Endodermal cell (in vitro differentiated cells): ENCODE results near the gene ZNF200. TPM values are rescaled to one million over a fixed set of nuclear protein-coding genes. Genes with fewer than 3 reads are reported as not detected.
A peak's percentile ranks its signal among the peaks of the same experiment; 100 is the strongest.

Experiments
- DNase-seq: peaks from one replicate; pipeline ENCODE4 v3.0.0-alpha.2; 2017
- H3K27ac ChIP-seq: 2 replicates; pipeline ENCODE4 v1.5.1; 2013; ENCODE audit warnings: mild to moderate bottlenecking, low read depth, low read length, moderate library complexity
- H3K27me3 ChIP-seq: 2 replicates; pipeline ENCODE4 v1.6.1; 2013; ENCODE audit warnings: mild to moderate bottlenecking, low read length, moderate library complexity; ENCODE audit not compliant: insufficient read depth, control insufficient read depth, poor library complexity, severe bottlenecking
- H3K36me3 ChIP-seq: 2 replicates; pipeline ENCODE4 v1.7.0; 2013; ENCODE audit warnings: mild to moderate bottlenecking, low read length, moderate library complexity; ENCODE audit not compliant: control insufficient read depth, insufficient read depth
- H3K4me1 ChIP-seq: one replicate; pipeline ENCODE4 v1.7.0; 2013; ENCODE audit warnings: low read length; ENCODE audit not compliant: control insufficient read depth, insufficient read depth
- H3K4me3 ChIP-seq: 2 replicates; pipeline ENCODE4 v1.5.1; 2013; ENCODE audit warnings: mild to moderate bottlenecking, low read length, moderate library complexity
- H3K9ac ChIP-seq: 2 replicates; pipeline ENCODE4 v1.6.1; 2013; ENCODE audit warnings: mild to moderate bottlenecking, low read length, moderate library complexity; ENCODE audit not compliant: poor library complexity, severe bottlenecking; ENCODE audit errors: extremely low read depth
- H3K9me3 ChIP-seq: 2 replicates; pipeline ENCODE4 v1.6.1; 2013; ENCODE audit warnings: mild to moderate bottlenecking, low read length, moderate library complexity; ENCODE audit not compliant: control insufficient read depth
- H3K27ac Mint-ChIP-seq: 2 replicates; pipeline ENCODE4 v1.8.0; 2020; ENCODE audit warnings: mixed read lengths
- H3K27me3 Mint-ChIP-seq: 2 replicates; pipeline ENCODE4 v1.8.0; 2021; ENCODE audit warnings: mild to moderate bottlenecking, mixed read lengths; ENCODE audit not compliant: insufficient read depth
- H3K36me3 Mint-ChIP-seq: 2 replicates; pipeline ENCODE4 v1.8.0; 2020; ENCODE audit warnings: low read depth, mixed read lengths
- H3K4me1 Mint-ChIP-seq: 2 replicates; pipeline ENCODE4 v1.8.0; 2020; ENCODE audit warnings: mixed read lengths
- H3K4me3 Mint-ChIP-seq: 2 replicates; pipeline ENCODE4 v1.8.0; 2020; ENCODE audit warnings: mild to moderate bottlenecking, moderate library complexity, mixed read lengths
- H3K9me3 Mint-ChIP-seq: 2 replicates; pipeline ENCODE4 v1.8.0; 2020; ENCODE audit warnings: mild to moderate bottlenecking, mixed read lengths
- WGBS, 2 experiments: methylation state at CpG; one replicate each; pipeline versions ENCODE4 v1.1.5 to v1.1.7; 2013; ENCODE audit warnings: missing lambda C conversion rate in 2 of 2, mixed read lengths in 1 of 2; ENCODE audit not compliant: insufficient coverage in 1 of 2, insufficient read length in 1 of 2; 5-methylcytosine and 5-hydroxymethylcytosine counted together
- total RNA-seq, 2 donors: library from RNA; stranded (reverse); fragmentation: NEBNext Ultra II Directional in 1 of 2; extraction: Animal tissue kit (Norgen Biotek cat#: 25700) in 1 of 2; gene quantifications; 2 replicates in 1 of 2; 3 replicates in 1 of 2; pipeline ENCODE4 v1.2.1, GENCODE V29; 2021
- TF ChIP-seq, protein P1 (sequence below): fragments of 200-600 bp; sonication (generic); conservative IDR thresholded peaks from 2 replicates; pipeline ENCODE4 v1.5.0; 2021; ENCODE audit warnings: antibody characterized with exemption, mild to moderate bottlenecking

The ZNF200 gene
- total RNA-seq, 2 donors from 2014 or later = 11.2 TPM

- peaks cover 39% of the 10 kb centered on the region for H3K36me3 Mint-ChIP-seq
- peaks cover 5% of the 10 kb centered on the region for H3K4me1 Mint-ChIP-seq
Measured at GRCh38 chr16:3234543-3234856, 458 bp downstream of the ZNF200 start.

DNA sequence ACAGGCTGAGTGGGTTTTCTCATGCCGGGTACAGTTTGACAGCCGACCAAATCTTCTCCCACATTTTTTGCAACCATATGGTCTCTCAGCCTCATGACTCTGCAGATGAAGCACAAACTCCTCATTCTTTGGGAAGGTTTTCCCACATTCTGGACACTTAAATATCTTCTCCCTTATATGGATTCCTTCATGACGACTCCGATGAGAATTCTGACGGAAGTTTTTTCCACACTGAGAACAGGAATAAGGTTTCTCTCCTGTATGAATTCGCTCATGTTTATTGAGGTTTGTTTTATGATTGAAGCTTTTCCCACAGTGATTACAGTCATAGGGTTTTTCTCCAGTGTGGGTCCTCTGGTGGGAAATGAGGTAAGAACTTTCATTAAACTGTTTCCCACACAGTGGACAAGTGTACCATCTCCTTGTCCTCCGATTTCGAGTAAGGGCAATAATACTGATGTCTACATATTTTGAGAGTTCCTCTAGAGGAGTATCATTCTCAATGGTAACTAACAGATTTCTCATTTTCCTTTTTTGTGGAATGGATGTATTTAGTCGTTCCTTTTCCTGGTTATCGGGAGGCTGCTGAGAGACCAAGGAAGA, 10.9 kb downstream of the ZNF200 start:
- 93 to 96% methylated on average over 7 to 10 of the region's 10 CpGs for WGBS, 2 experiments
- no peak overlapping the region for H3K27ac ChIP-seq
- H3K36me3 ChIP-seq = peaks cover 68% of the 10 kb centered on the region
- no peak overlapping the region for H3K9ac ChIP-seq
- Mint-ChIP-seq H3K36me3 (peaks cover 71% of the 10 kb centered on the region), H3K9me3 (peaks cover 83% of the 10 kb centered on the region), H3K4me1 (no peaks in the 10 kb centered on the region), H3K4me3 (no peak overlapping the region), H3K27ac (no peak overlapping the region), H3K27me3 (no peaks in the 10 kb centered on the region)
- TF ChIP-seq, protein P1, sequence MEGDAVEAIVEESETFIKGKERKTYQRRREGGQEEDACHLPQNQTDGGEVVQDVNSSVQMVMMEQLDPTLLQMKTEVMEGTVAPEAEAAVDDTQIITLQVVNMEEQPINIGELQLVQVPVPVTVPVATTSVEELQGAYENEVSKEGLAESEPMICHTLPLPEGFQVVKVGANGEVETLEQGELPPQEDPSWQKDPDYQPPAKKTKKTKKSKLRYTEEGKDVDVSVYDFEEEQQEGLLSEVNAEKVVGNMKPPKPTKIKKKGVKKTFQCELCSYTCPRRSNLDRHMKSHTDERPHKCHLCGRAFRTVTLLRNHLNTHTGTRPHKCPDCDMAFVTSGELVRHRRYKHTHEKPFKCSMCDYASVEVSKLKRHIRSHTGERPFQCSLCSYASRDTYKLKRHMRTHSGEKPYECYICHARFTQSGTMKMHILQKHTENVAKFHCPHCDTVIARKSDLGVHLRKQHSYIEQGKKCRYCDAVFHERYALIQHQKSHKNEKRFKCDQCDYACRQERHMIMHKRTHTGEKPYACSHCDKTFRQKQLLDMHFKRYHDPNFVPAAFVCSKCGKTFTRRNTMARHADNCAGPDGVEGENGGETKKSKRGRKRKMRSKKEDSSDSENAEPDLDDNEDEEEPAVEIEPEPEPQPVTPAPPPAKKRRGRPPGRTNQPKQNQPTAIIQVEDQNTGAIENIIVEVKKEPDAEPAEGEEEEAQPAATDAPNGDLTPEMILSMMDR = no peak
- H3K27me3 ChIP-seq = no peaks in the 10 kb centered on the region
- H3K4me1 ChIP-seq = no peaks in the 10 kb centered on the region
- H3K9me3 ChIP-seq = peaks cover 74% of the 10 kb centered on the region
- no peak for DNase-seq
- H3K4me3 ChIP-seq = peak overlapping the region; percentile 69

More at GRCh38 chr16:3234543-3234856, 458 bp downstream of the ZNF200 start:
- peaks cover 27% of the 10 kb centered on the region for H3K9me3 ChIP-seq
- peaks cover 2% of the 10 kb centered on the region for H3K27me3 Mint-ChIP-seq
- H3K4me3 Mint-ChIP-seq = peak overlapping the region; percentile 84
- no peak overlapping the region for H3K27ac ChIP-seq
- TF ChIP-seq, protein P1 = no peak
- no peak for DNase-seq
- peak overlapping the region; percentile 98 for H3K4me3 ChIP-seq
- H3K27me3 ChIP-seq = no peaks in the 10 kb centered on the region
- WGBS, 2 experiments = 0 to 5% methylated on average over 3 to 18 of the region's 18 CpGs
- H3K9me3 Mint-ChIP-seq = peaks cover 31% of the 10 kb centered on the region
- H3K9ac ChIP-seq = peak overlapping the region; percentile 88
- peaks cover 44% of the 10 kb centered on the region for H3K36me3 ChIP-seq
- no peaks in the 10 kb centered on the region for H3K4me1 ChIP-seq
- H3K27ac Mint-ChIP-seq = peak overlapping the region; percentile 96

GRCh38 chr16:3220839-3221238, 14.1 kb downstream of the ZNF200 start:
- Mint-ChIP-seq H3K9me3 (peaks cover 71% of the 10 kb centered on the region), H3K27me3 (peaks cover 6% of the 10 kb centered on the region), H3K4me3 (no peak overlapping the region), H3K36me3 (peaks cover 42% of the 10 kb centered on the region), H3K27ac (no peak overlapping the region), H3K4me1 (no peaks in the 10 kb centered on the region)
- H3K9ac ChIP-seq = no peak overlapping the region
- peaks cover 38% of the 10 kb centered on the region for H3K36me3 ChIP-seq
- peaks cover 43% of the 10 kb centered on the region for H3K9me3 ChIP-seq
- H3K4me1 ChIP-seq = no peaks in the 10 kb centered on the region
- H3K27me3 ChIP-seq = no peaks in the 10 kb centered on the region
- WGBS, 2 experiments = 81 to 98% methylated on average over 5 to 10 of the region's 10 CpGs
- H3K4me3 ChIP-seq = no peak overlapping the region
- DNase-seq = no peak
- H3K27ac ChIP-seq = no peak overlapping the region
- TF ChIP-seq, protein P1 = no peak
